GM12878 (cell line): Measurements from ENCODE around the gene LST1. TPM values are rescaled to one million over a fixed set of nuclear protein-coding genes. Genes with fewer than 3 reads are reported as not detected.

ENCODE experiments used
- ATAC-seq: fragments of 200-7000 bp; cut with Tn5 transposase; 3 replicates; pipeline ENCODE4 v1.9.1; 2020; ENCODE audit warnings: mild to moderate bottlenecking, moderate library complexity
- BruUV-seq: library from RNA; stranded (reverse); fragments of 400-500 nt; replicated peaks from 2 replicates; lab custom pipeline; 2021; lab: Mats Ljungman, UMichigan
- CTCF ChIA-PET: fragments of 300-600 bp; sonication (Branson Sonifier 250); formaldehyde crosslinking; extraction: SDS; loops from one replicate; lab custom pipeline; 2021; ENCODE audit warnings: inconsistent platforms; lab: Yijun Ruan, JAX
- POLR2A ChIA-PET: fragments of 350-600 bp; formaldehyde crosslinking; extraction: SDS; loops from one replicate; lab custom pipeline; 2021; ENCODE audit warnings: inconsistent platforms; lab: Charles Lee
- RAD21 ChIA-PET: fragments of 300-600 bp; sonication (Branson Sonifier 250); formaldehyde crosslinking; loops from one replicate; lab custom pipeline; 2023; ENCODE audit warnings: antibody characterized with exemption; ENCODE audit not compliant: unreplicated experiment; lab: Charles Lee
- SMC1A ChIA-PET: fragments of 300-600 bp; sonication (Branson Sonifier 250); formaldehyde crosslinking; loops from one replicate; lab custom pipeline; 2023; ENCODE audit not compliant: unreplicated experiment, uncharacterized antibody; lab: Charles Lee
- DNase-seq: peaks from one replicate; pipeline ENCODE4 v3.0.0-alpha.2; 2011; ENCODE audit warnings: low read depth, low spot score
- FAIRE-seq: peaks from 3 replicates; lab custom pipeline; 2011; peaks lifted over from hg19 to GRCh38; lab: Jason Lieb, UNC
- H2AFZ ChIP-seq: 2 replicates; pipeline ENCODE4 v1.6.0; 2011; ENCODE audit warnings: low read depth, low read length, control low read depth; ENCODE audit not compliant: control insufficient read depth
- H3K27ac ChIP-seq: 2 replicates; pipeline ENCODE4 v1.5.1; 2011; ENCODE audit warnings: control low read depth; ENCODE audit not compliant: control insufficient read depth, insufficient read depth
- H3K27me3 ChIP-seq, 2 experiments: replicated peaks in 1 of 2; 2 replicates each; pipeline versions ENCODE4 v1.6.0 to v1.6.1; 2011; ENCODE audit warnings: low read length in 1 of 2; ENCODE audit not compliant: control insufficient read depth in 2 of 2, insufficient read depth in 2 of 2
- H3K36me3 ChIP-seq, 2 experiments: 2 replicates each; pipeline ENCODE4 v1.5.1; 2011; ENCODE audit warnings: low read length in 1 of 2; ENCODE audit not compliant: control insufficient read depth in 2 of 2, insufficient read depth in 2 of 2
- H3K4me1 ChIP-seq: 2 replicates; pipeline ENCODE4 v1.6.1; 2011; ENCODE audit warnings: mild to moderate bottlenecking, low read length, moderate library complexity, mixed read lengths; ENCODE audit not compliant: control insufficient read depth, insufficient read depth
- H3K4me2 ChIP-seq: 2 replicates; pipeline ENCODE4 v1.6.0; 2011; ENCODE audit warnings: control low read depth; ENCODE audit not compliant: control insufficient read depth, insufficient read depth
- H3K4me3 ChIP-seq: fragments of 200-600 bp; sonication (generic); 2 replicates; pipeline ENCODE4 v1.5.1; 2016
- H3K79me2 ChIP-seq: 2 replicates; pipeline ENCODE4 v1.6.0; 2011; ENCODE audit warnings: low read length; ENCODE audit not compliant: control insufficient read depth, insufficient read depth
- H3K9ac ChIP-seq: 2 replicates; pipeline ENCODE4 v1.8.0; 2011; ENCODE audit warnings: low read length, control low read depth, mixed read lengths; ENCODE audit not compliant: control insufficient read depth, insufficient read depth
- H3K9me3 ChIP-seq: replicated peaks from 3 replicates; pipeline ENCODE4 v1.5.1; 2011; ENCODE audit warnings: mild to moderate bottlenecking, low read length; ENCODE audit not compliant: control insufficient read depth, insufficient read depth
- H4K20me1 ChIP-seq: 2 replicates; pipeline ENCODE4 v1.6.0; 2011; ENCODE audit not compliant: control insufficient read depth, insufficient read depth
- IRF4 ChIP-seq: IDR thresholded peaks from 2 replicates; pipeline ENCODE4 v1.6.1; 2011; ENCODE audit warnings: low read depth, low read length
- SP1 ChIP-seq: IDR thresholded peaks from one replicate; pipeline ENCODE4 v1.6.1; 2011; ENCODE audit warnings: low read depth, low read length
- TCF3 ChIP-seq: IDR thresholded peaks from 2 replicates; pipeline ENCODE4 v1.6.1; 2012; ENCODE audit warnings: low read depth, mild to moderate bottlenecking, low read length, borderline replicate concordance; ENCODE audit not compliant: insufficient read depth
- ZNF24 ChIP-seq: fragments of 450-650 bp; IDR thresholded peaks from 2 replicates; pipeline ENCODE4 v1.6.1; 2017; ENCODE audit warnings: antibody characterized with exemption, mild to moderate bottlenecking
- ZNF274 ChIP-seq: IDR thresholded peaks from one replicate; pipeline ENCODE4 v1.8.0; 2011; ENCODE audit not compliant: insufficient read length, insufficient read depth
- WGBS: methylation state at CpG from one replicate; pipeline ENCODE4 v1.1.6; 2016; ENCODE audit warnings: low lambda C conversion rate; ENCODE audit not compliant: insufficient replicate concordance, insufficient coverage; ENCODE audit errors: missing lambda C conversion rate; 5-methylcytosine and 5-hydroxymethylcytosine counted together
- in situ Hi-C: fragments of 300-500 bp; cut with MboI; formaldehyde crosslinking; loops from 9 replicates; pipeline ENCODE4 v1.14.3; 2018; ENCODE audit warnings: mixed read lengths
- intact Hi-C: fragments of 100-400 bp; cut with micrococcal nuclease; formaldehyde crosslinking; loops from one replicate; pipeline ENCODE4 v1.14.2; 2022; ENCODE audit not compliant: unreplicated experiment
- polyA plus RNA-seq, 11 experiments: library from polyadenylated mRNA; depleted of rRNA in 4 of 11; unstranded in 6 of 11; stranded (reverse) in 5 of 11; fragments of >200 nt; fragmentation: Nextera tagmentation in 4 of 11; fragmentation: Illumina TruSeq in 1 of 11; extraction: Ambion mirVana in 4 of 11; extraction: Trizol in 1 of 11; gene quantifications; 1 replicate in 1 of 11; 2 replicates in 10 of 11; pipeline versions ENCODE4 v1.2.1 to v1.2.3, GENCODE V29; 2011 to 2016; ENCODE audit warnings: inconsistent platforms in 2 of 11, missing spikeins in 2 of 11, low read depth in 1 of 11
- total RNA-seq, 4 experiments: library from RNA; depleted of rRNA in 3 of 4; stranded (reverse); fragments of >200 nt in 3 of 4; fragmentation: Illumina TruSeq in 1 of 4; extraction: Trizol in 1 of 4; gene quantifications; 2 replicates each; pipeline versions ENCODE4 v1.2.1 to v1.2.3, GENCODE V29; 2013 to 2021
- TF ChIP-seq, protein P1 (sequence below): fragments of 450-650 bp; IDR thresholded peaks from 2 replicates; pipeline ENCODE4 v1.6.1; 2016; ENCODE audit warnings: mild to moderate bottlenecking
- TF ChIP-seq, protein P2 (sequence below): fragments of 450-650 bp; formaldehyde crosslinking; IDR thresholded peaks from 2 replicates; pipeline ENCODE4 v1.5.0; 2022; ENCODE audit warnings: mild to moderate bottlenecking, missing genetic modification characterization
- TF ChIP-seq, protein P3 (sequence below): IDR thresholded peaks from 2 replicates; pipeline ENCODE4 v1.6.1; 2011; ENCODE audit warnings: borderline replicate concordance, low read depth, mild to moderate bottlenecking, moderate library complexity, mixed read lengths, low read length; ENCODE audit not compliant: insufficient read depth; ENCODE audit errors: extremely low read length
- TF ChIP-seq, protein P4 (sequence below): fragments of 450-650 bp; IDR thresholded peaks from 2 replicates; pipeline ENCODE4 v1.6.1; 2018; ENCODE audit warnings: borderline replicate concordance, mild to moderate bottlenecking; ENCODE audit not compliant: partially characterized antibody
- TF ChIP-seq, protein P5 (sequence below): fragments of 450-650 bp; IDR thresholded peaks from 2 replicates; pipeline ENCODE4 v1.6.1; 2014; ENCODE audit warnings: mild to moderate bottlenecking
- TF ChIP-seq, protein P6 (sequence below): fragments of 450-650 bp; IDR thresholded peaks from 2 replicates; pipeline ENCODE4 v1.6.1; 2017; ENCODE audit warnings: antibody characterized with exemption, mild to moderate bottlenecking, moderate library complexity

Gene LST1
- total and polyA plus RNA-seq, 10 of the 15 experiments (the other 5 are each of a cell fraction or from before 2014, with no cell fraction given): 4.1 to 35.5 (median 16.4) TPM

DNA sequence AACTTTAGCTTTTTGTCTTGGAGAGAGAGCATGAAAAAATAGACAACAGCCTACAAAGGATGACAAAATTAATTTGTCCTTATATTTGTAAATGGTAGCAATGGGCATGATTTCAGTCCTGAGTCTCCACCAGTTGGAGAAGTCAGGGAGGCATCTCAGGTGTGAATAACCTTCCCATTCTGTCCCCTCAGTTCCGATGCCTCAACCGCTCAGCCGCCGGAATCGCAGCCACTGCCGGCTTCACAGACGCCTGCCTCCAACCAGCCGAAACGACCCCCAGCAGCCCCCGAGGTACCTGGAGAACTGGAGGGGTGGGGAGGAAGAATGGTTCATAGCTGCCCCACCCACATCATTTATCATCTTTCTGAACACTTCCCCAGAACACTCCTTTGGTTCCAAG is 38.0 kb downstream of the LST1 start:
- TF ChIP-seq, protein P1, sequence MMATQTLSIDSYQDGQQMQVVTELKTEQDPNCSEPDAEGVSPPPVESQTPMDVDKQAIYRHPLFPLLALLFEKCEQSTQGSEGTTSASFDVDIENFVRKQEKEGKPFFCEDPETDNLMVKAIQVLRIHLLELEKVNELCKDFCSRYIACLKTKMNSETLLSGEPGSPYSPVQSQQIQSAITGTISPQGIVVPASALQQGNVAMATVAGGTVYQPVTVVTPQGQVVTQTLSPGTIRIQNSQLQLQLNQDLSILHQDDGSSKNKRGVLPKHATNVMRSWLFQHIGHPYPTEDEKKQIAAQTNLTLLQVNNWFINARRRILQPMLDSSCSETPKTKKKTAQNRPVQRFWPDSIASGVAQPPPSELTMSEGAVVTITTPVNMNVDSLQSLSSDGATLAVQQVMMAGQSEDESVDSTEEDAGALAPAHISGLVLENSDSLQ: no peak
- TF ChIP-seq, protein P2, sequence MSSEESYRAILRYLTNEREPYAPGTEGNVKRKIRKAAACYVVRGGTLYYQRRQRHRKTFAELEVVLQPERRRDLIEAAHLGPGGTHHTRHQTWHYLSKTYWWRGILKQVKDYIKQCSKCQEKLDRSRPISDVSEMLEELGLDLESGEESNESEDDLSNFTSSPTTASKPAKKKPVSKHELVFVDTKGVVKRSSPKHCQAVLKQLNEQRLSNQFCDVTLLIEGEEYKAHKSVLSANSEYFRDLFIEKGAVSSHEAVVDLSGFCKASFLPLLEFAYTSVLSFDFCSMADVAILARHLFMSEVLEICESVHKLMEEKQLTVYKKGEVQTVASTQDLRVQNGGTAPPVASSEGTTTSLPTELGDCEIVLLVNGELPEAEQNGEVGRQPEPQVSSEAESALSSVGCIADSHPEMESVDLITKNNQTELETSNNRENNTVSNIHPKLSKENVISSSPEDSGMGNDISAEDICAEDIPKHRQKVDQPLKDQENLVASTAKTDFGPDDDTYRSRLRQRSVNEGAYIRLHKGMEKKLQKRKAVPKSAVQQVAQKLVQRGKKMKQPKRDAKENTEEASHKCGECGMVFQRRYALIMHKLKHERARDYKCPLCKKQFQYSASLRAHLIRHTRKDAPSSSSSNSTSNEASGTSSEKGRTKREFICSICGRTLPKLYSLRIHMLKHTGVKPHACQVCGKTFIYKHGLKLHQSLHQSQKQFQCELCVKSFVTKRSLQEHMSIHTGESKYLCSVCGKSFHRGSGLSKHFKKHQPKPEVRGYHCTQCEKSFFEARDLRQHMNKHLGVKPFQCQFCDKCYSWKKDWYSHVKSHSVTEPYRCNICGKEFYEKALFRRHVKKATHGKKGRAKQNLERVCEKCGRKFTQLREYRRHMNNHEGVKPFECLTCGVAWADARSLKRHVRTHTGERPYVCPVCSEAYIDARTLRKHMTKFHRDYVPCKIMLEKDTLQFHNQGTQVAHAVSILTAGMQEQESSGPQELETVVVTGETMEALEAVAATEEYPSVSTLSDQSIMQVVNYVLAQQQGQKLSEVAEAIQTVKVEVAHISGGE: no peak
- TF ChIP-seq, protein P3, sequence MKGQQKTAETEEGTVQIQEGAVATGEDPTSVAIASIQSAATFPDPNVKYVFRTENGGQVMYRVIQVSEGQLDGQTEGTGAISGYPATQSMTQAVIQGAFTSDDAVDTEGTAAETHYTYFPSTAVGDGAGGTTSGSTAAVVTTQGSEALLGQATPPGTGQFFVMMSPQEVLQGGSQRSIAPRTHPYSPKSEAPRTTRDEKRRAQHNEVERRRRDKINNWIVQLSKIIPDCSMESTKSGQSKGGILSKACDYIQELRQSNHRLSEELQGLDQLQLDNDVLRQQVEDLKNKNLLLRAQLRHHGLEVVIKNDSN: no peak
- no peak for TF ChIP-seq ZNF274
- TF ChIP-seq TCF3: no peak
- TF ChIP-seq, protein P4, sequence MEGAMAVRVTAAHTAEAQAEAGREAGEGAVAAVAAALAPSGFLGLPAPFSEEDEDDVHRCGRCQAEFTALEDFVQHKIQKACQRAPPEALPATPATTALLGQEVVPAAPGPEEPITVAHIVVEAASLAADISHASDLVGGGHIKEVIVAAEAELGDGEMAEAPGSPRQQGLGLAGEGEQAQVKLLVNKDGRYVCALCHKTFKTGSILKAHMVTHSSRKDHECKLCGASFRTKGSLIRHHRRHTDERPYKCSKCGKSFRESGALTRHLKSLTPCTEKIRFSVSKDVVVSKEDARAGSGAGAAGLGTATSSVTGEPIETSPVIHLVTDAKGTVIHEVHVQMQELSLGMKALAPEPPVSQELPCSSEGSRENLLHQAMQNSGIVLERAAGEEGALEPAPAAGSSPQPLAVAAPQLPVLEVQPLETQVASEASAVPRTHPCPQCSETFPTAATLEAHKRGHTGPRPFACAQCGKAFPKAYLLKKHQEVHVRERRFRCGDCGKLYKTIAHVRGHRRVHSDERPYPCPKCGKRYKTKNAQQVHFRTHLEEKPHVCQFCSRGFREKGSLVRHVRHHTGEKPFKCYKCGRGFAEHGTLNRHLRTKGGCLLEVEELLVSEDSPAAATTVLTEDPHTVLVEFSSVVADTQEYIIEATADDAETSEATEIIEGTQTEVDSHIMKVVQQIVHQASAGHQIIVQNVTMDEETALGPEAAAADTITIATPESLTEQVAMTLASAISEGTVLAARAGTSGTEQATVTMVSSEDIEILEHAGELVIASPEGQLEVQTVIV: no peak
- no peak for TF ChIP-seq ZNF24
- no peak for TF ChIP-seq IRF4
- TF ChIP-seq, protein P5, sequence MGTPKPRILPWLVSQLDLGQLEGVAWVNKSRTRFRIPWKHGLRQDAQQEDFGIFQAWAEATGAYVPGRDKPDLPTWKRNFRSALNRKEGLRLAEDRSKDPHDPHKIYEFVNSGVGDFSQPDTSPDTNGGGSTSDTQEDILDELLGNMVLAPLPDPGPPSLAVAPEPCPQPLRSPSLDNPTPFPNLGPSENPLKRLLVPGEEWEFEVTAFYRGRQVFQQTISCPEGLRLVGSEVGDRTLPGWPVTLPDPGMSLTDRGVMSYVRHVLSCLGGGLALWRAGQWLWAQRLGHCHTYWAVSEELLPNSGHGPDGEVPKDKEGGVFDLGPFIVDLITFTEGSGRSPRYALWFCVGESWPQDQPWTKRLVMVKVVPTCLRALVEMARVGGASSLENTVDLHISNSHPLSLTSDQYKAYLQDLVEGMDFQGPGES: no peak
- TF ChIP-seq, protein P6, sequence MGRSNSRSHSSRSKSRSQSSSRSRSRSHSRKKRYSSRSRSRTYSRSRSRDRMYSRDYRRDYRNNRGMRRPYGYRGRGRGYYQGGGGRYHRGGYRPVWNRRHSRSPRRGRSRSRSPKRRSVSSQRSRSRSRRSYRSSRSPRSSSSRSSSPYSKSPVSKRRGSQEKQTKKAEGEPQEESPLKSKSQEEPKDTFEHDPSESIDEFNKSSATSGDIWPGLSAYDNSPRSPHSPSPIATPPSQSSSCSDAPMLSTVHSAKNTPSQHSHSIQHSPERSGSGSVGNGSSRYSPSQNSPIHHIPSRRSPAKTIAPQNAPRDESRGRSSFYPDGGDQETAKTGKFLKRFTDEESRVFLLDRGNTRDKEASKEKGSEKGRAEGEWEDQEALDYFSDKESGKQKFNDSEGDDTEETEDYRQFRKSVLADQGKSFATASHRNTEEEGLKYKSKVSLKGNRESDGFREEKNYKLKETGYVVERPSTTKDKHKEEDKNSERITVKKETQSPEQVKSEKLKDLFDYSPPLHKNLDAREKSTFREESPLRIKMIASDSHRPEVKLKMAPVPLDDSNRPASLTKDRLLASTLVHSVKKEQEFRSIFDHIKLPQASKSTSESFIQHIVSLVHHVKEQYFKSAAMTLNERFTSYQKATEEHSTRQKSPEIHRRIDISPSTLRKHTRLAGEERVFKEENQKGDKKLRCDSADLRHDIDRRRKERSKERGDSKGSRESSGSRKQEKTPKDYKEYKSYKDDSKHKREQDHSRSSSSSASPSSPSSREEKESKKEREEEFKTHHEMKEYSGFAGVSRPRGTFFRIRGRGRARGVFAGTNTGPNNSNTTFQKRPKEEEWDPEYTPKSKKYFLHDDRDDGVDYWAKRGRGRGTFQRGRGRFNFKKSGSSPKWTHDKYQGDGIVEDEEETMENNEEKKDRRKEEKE: no peak
- no peak for TF ChIP-seq SP1
- Histone ChIP-seq H3K36me3 (peaks cover 39 to 42% of the 10 kb centered on the region in 2 experiments), H3K4me3 (no peak overlapping the region), H3K27ac (no peak overlapping the region), H4K20me1 (peaks cover 4% of the 10 kb centered on the region; the same call in 1 of the 2 replicates), H3K4me1 (peaks cover 2% of the 10 kb centered on the region), H3K9me3 (no peaks in the 10 kb centered on the region), H3K27me3 (no peaks in the 10 kb centered on the region), H3K9ac (no peak overlapping the region), H3K79me2 (peaks cover 39% of the 10 kb centered on the region), H2AFZ (no peak overlapping the region), H3K4me2 (no peak overlapping the region)
- SMC1A ChIA-PET: interaction anchor here (1.8 kb wide), 1 partner anchor 30 kb away, joined by 3 read pairs; no protein-coding TSS in a partner anchor
- WGBS: 99% methylated on average over 10 of the region's 10 CpGs
- CTCF ChIA-PET: interaction anchor here (3.0 kb wide), 1 partner anchor 26 kb away, joined by 17 read pairs; no protein-coding TSS in a partner anchor
- in situ Hi-C loops: no loop called here
- RAD21 ChIA-PET: interaction anchor here (0.6 kb wide), 1 partner anchor 212 kb away, joined by 3 read pairs; no protein-coding TSS in a partner anchor
- FAIRE-seq: no peak
- intact Hi-C loops: no loop called here
- no peak for DNase-seq
- BruUV-seq: no TSS peak
- POLR2A ChIA-PET: interaction anchor here (5.2 kb wide), 1 partner anchor 29 kb away, joined by 58 read pairs; the partner anchor contains the start of genes APOM and BAG6
- no peak for ATAC-seq
